Activated CD8-positive, alpha-beta memory T cell treated with anti-CD3 and anti-CD28 coated beads, Interleukin-2, amount 10 ng/mL, durations not matched to agents 7 days and 5 days (primary cell): ENCODE measurements around the gene KCNK5. TPM values are rescaled to one million over a fixed set of nuclear protein-coding genes. Genes with fewer than 3 reads are reported as not detected.
A peak's percentile ranks its signal among the peaks of the same experiment; 100 is the strongest.

Experiments used
- ATAC-seq: fragments of 150-1000 bp; cut with Tn5 transposase; one replicate; pipeline ENCODE4 v1.10.0; 2021; ENCODE audit warnings: moderate library complexity
- CTCF ChIA-PET: fragments of 350-600 bp; sonication (Branson Sonifier 250); formaldehyde crosslinking; loops from one replicate; lab custom pipeline; 2021; ENCODE audit warnings: antibody characterized with exemption; lab: Charles Lee
- DNase-seq: peaks from one replicate; pipeline ENCODE4 v3.0.0-alpha.2; 2020
- H3K27ac Mint-ChIP-seq: one replicate; pipeline ENCODE4 v1.8.0; 2021; ENCODE audit warnings: mild to moderate bottlenecking, mixed read lengths
- H3K27me3 Mint-ChIP-seq: one replicate; pipeline ENCODE4 v1.8.0; 2021; ENCODE audit warnings: mixed read lengths
- H3K36me3 Mint-ChIP-seq: one replicate; pipeline ENCODE4 v1.8.0; 2021; ENCODE audit warnings: mild to moderate bottlenecking, mixed read lengths
- H3K4me1 Mint-ChIP-seq: one replicate; pipeline ENCODE4 v1.8.0; 2021; ENCODE audit warnings: mixed read lengths
- H3K4me3 Mint-ChIP-seq: one replicate; pipeline ENCODE4 v1.8.0; 2021; ENCODE audit warnings: mild to moderate bottlenecking, moderate library complexity, mixed read lengths
- H3K9me3 Mint-ChIP-seq: one replicate; pipeline ENCODE4 v1.8.0; 2022; ENCODE audit warnings: low read depth, mixed read lengths
- total RNA-seq, 2 experiments: library from RNA; stranded (reverse); gene quantifications; one replicate each; pipeline ENCODE4 v1.2.3, GENCODE V29; 2021

KCNK5 gene
- total RNA-seq, 2 experiments from 2014 or later: 19.1 to 30.8 TPM

DNA sequence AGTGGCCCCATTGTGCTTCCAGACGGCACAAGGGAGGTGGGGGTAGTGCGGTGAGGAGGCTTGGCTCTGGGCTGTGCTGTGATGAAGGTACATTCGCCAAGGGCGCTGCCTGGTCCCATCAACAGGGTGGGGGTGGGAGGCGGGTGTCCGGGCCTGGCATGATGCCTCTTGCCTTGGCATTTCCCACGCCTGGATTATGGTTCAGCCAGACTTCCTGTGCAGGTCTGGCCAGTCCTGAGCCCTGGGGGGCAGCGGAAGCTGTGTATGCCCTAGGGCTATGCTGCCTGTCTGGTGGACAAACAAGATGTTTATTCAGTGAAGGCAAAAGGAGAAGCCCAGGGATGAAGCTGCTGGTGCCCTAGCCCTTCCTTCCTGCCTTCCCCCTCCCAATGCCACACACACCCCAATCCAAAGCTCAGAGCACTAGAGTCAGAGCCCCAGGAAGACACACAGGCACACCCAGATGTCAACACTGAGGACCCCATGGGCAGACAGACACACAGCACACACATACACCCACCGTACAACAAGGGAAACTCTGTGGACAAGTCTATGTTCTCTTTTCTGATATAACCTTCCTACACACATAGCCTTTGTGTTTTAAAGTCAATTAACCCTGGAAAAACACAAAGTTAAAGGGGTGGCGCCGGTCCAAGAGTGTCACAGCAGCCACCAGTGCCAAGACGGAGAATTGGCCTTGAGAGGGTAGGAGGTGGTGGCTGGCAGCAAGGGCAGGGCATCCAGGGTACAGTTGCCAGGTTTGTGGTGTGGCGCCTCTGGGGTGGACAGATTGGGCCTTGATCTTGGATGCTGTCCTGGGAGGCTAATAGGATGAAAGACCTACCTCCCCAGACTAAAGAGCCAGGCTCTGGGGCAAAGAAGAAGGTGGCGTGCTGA is 59.6 kb downstream of the KCNK5 start:
- Mint-ChIP-seq H3K4me3 (no peak overlapping the region), H3K27ac (no peak overlapping the region), H3K9me3 (no peaks in the 10 kb centered on the region), H3K4me1 (peaks cover 6% of the 10 kb centered on the region), H3K27me3 (no peaks in the 10 kb centered on the region), H3K36me3 (peaks cover 10% of the 10 kb centered on the region)
- ATAC-seq: no peak
- CTCF ChIA-PET: interaction anchor here (1.2 to 11.8 kb wide), 2 partner anchors 34 to 137 kb away, joined by 3 to 306 read pairs; no protein-coding TSS in a partner anchor
- no peak for DNase-seq

DNA sequence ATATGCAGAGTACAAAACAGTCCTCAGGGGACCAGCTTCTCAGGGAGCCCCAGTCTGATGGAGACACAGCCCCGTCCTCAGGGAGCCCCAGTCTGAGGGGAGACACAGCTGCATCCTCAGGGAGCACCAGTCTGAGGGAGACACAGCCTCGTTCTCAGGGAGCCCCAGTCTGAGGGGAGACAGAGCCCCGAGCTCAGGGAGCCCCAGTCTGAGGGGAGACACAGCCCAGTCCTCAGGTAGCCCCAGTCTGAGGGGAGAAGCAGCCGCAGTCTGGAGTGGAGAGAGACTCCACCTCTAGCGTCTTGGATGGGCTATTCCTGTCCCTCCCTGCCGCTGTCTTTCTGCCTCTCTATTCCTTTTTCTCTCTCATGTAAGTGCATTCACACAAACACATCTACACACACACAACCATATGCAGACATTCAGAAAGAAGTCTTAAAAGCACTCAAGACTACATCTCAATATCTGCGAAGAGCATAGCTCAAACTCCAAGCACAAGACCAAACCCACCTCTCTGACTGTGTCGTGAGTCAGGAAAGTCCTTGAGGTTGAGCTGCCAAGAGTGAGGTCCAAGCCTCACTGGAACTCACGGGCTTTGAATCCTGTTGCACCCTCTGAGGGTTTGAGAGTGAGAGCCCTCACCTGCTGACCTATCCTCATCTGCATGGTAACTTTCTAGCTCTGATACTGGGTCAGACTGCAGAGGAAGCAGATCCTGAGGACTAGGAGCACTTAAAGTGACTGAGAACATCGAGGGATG is 61.2 kb downstream of the KCNK5 start:
- DNase-seq: no peak
- Mint-ChIP-seq H3K4me3 (no peak overlapping the region), H3K4me1 (peaks cover 12% of the 10 kb centered on the region), H3K27me3 (no peaks in the 10 kb centered on the region), H3K27ac (no peak overlapping the region), H3K9me3 (no peaks in the 10 kb centered on the region), H3K36me3 (peaks cover 7% of the 10 kb centered on the region)
- CTCF ChIA-PET: interaction anchor here (0.9 to 11.8 kb wide), 8 partner anchors 9 to 139 kb away, joined by 3 to 306 read pairs (median 4); no protein-coding TSS in a partner anchor
- no peak for ATAC-seq

DNA sequence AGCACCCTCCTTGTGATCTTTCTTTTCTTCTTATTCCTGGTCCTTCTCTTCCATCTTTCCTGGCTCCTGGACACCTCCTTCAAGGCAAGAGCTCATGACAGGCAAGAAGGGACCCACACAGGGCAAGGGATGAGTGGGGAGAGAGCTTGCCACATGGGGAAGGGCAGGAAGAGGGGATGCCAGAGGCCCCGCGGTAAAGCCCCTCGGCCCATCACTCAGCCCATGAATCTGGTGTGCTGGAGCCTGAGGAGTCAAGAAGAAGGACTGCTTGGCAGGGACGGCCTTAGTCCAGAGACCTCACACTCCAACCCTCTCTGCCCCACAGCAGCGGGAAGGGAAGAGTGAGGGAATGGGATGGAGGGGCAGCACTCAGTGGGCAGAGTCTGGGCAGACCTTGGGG is 62.0 kb downstream of the KCNK5 start:
- H3K4me1 Mint-ChIP-seq: peaks cover 12% of the 10 kb centered on the region
- H3K27me3 Mint-ChIP-seq: no peaks in the 10 kb centered on the region
- no peak for ATAC-seq
- no peaks in the 10 kb centered on the region for H3K9me3 Mint-ChIP-seq
- H3K4me3 Mint-ChIP-seq: no peak overlapping the region
- no peak for DNase-seq
- peaks cover 5% of the 10 kb centered on the region for H3K36me3 Mint-ChIP-seq
- CTCF ChIA-PET: interaction anchor here (0.9 to 11.8 kb wide), 13 partner anchors 10 to 290 kb away, joined by 3 to 306 read pairs (median 5); no protein-coding TSS in a partner anchor
- H3K27ac Mint-ChIP-seq: no peak overlapping the region

DNA sequence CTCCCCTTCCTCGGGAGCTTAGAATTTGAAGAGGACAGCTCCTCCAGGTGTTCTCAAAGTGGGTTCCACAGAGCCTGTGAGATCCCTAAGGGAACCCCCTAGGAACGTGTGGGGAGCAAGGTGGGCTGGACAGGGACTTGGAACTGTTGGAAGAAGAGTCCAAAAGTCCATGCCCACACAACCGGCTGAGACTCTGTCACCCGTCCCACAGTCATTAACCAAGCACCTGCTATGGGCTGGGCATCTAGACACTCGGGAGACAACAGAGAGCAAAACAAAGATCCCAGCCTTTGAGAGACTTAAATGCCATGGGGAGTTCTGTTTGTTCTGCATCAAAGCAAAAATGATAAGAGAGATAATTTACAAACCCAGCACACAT is 62.4 kb downstream of the KCNK5 start:
- H3K4me1 Mint-ChIP-seq: peaks cover 12% of the 10 kb centered on the region
- H3K27ac Mint-ChIP-seq: no peak overlapping the region
- H3K9me3 Mint-ChIP-seq: no peaks in the 10 kb centered on the region

DNA sequence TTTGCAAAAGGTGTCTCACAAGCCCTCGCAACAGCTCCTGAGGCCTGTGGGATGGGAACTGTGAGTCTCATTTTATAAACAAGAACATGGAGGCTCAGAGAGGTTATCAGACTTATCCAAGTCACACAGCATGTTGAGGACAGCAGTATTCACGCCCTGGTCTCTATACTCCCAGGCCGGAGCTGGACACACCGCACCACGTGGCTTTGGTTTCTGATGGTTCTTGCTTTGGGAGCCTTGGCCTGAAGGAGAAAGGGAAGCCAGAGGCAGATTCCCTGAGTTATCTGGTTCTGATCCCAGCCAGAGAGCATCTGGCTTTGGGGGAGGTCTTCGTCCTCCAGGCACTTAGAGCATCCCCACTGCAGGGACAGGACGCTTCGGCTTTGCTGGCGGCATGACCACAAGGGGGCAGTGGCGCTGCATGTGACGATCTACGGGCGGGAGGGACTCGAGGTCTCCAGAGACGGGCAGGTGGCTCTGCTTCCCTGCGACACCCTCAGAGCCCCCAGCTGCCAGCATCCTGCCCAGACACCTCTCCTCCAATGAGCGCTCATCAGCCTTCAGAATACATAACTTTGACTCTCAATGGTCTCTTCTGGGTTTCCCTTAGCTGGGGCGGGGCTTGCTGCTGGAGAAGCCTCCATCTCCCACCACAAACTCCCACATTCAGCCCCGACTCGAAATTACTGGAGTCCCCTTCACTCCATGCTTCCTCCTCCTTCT is 62.9 kb downstream of the KCNK5 start:
- Mint-ChIP-seq H3K9me3 (no peaks in the 10 kb centered on the region), H3K27me3 (no peaks in the 10 kb centered on the region), H3K36me3 (peaks cover 3% of the 10 kb centered on the region), H3K4me1 (peaks cover 12% of the 10 kb centered on the region), H3K27ac (no peak overlapping the region), H3K4me3 (no peak overlapping the region)
- DNase-seq (peak; percentile 89), ATAC-seq (peak; percentile 94)
- CTCF ChIA-PET: interaction anchor here (0.7 to 11.8 kb wide), 29 partner anchors 9 to 294 kb away, joined by 3 to 306 read pairs (median 4); partner anchors contain the start of genes KCNK5 and SAYSD1

More for the DNA sequence above, 62.4 kb downstream of the KCNK5 start:
- Mint-ChIP-seq H3K27me3 (no peaks in the 10 kb centered on the region), H3K4me3 (no peak overlapping the region), H3K36me3 (peaks cover 5% of the 10 kb centered on the region)
- no peak for DNase-seq
- CTCF ChIA-PET: interaction anchor here (0.9 to 11.8 kb wide), 24 partner anchors 9 to 294 kb away, joined by 3 to 306 read pairs (median 5); partner anchors contain the start of genes KCNK5 and SAYSD1
- no peak for ATAC-seq

DNA sequence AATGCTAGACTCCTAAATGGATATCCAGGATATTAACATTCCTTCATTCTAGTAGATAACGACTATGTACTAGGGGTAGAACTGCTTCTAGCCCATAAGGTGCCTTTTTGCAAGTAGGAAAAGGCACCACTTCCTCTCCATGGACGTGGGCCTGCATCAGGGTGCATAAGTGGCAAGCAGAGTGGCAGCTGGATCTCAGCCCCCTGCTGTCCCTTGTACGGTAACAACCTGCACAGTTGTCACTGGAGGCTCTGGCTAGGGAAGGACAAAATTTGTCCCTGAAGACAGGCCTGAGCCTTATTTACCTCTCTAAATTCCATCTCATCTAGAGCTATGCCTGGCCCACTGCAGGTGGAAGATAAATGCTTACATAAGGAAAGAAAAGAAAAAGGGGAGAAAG is 71.8 kb downstream of the KCNK5 start:
- Mint-ChIP-seq H3K9me3 (no peaks in the 10 kb centered on the region), H3K36me3 (peaks cover 10% of the 10 kb centered on the region), H3K4me1 (peaks cover 12% of the 10 kb centered on the region), H3K27ac (no peak overlapping the region), H3K4me3 (no peak overlapping the region), H3K27me3 (no peaks in the 10 kb centered on the region)
- CTCF ChIA-PET: interaction anchor here (1.0 to 4.1 kb wide), 4 partner anchors 9 to 284 kb away, joined by 3 to 25 read pairs (median 5); no protein-coding TSS in a partner anchor
- no peak for DNase-seq
- no peak for ATAC-seq

DNA sequence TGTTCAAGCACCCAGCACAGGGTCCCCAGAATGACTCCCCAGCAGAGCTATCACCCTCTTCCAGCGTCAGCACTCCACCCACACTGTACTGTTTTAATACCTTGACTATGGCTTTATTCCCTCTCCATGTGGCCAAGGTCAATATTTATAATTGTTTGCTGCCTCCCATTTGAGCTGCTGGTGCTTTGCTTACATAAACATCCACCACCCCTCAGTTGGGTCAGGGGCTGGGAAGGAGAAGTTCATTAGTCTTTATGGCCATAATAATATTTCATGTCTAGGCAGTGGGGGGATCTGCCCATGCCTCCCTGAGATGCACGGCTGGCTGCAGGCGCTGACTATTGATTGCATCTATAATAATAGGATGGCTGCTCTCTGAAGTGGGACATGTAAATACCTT is 72.5 kb downstream of the KCNK5 start:
- Mint-ChIP-seq H3K27me3 (peaks cover 6% of the 10 kb centered on the region), H3K27ac (no peak overlapping the region), H3K36me3 (peaks cover 10% of the 10 kb centered on the region), H3K9me3 (no peaks in the 10 kb centered on the region), H3K4me3 (no peak overlapping the region), H3K4me1 (peaks cover 18% of the 10 kb centered on the region)
- no peak for DNase-seq
- CTCF ChIA-PET: interaction anchor here (0.9 to 4.1 kb wide), 5 partner anchors 9 to 284 kb away, joined by 3 to 25 read pairs (median 4); no protein-coding TSS in a partner anchor
- no peak for ATAC-seq

DNA sequence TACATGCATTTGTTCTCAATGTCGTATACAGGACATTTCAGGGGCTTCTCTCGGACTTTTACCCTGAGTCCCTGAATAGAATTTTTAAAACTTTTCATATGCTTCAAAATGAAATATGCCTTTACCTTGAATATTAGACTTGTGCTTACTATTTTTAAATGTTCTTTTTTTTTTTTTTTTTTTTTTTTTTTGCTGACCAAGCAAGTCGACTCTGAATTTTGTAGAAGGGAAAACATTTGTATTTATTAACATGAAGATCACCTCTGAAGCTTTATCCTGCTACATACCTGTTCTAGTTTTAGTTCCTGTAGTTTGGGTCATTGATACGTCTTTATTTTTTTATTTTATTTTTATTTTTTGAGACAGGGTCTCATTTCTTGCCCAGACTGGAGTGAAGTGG is 74.6 kb downstream of the KCNK5 start:
- no peak overlapping the region for H3K27ac Mint-ChIP-seq

DNA sequence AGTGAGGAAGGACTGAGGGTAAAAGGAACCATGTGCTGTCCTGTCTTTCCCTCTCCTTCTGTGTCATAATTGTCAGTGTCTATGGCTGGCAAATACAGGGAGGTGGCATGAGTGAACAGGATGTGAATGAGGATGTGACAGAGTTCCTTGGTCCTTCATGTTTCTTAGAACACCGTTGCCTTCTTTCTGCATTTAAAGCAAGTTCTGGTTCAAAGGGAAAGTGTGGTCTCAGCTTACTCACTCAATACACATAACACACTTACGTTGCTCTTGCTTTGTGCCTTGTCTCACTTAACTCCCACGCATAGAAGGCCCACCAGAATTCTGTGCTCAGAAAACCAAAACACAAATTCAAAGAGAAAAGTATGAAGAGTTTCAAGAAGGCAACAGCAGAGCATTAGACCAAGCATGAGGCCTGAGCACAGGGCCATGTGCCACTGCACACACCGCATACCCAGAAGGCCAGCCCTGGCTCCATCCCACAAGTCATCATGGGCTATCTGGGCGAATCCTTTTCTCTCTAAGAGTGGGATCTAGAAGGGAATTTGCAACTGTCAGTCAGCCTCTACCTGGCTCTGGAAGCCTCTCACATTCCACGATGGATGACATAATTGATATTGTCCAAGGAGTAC is 75.4 kb downstream of the KCNK5 start:
- ATAC-seq (peak; percentile 82), DNase-seq (peak; percentile 59)
- CTCF ChIA-PET: interaction anchor here (0.8 kb wide), 1 partner anchor 11 kb away, joined by 3 read pairs; no protein-coding TSS in a partner anchor
- H3K4me3 Mint-ChIP-seq: no peak overlapping the region
- no peaks in the 10 kb centered on the region for H3K9me3 Mint-ChIP-seq
- peaks cover 1% of the 10 kb centered on the region for H3K36me3 Mint-ChIP-seq
- peak overlapping the region; percentile 45 for H3K27ac Mint-ChIP-seq
- peaks cover 26% of the 10 kb centered on the region for H3K27me3 Mint-ChIP-seq
- H3K4me1 Mint-ChIP-seq: peaks cover 21% of the 10 kb centered on the region

More for the DNA sequence above, 74.6 kb downstream of the KCNK5 start:
- H3K9me3 Mint-ChIP-seq: no peaks in the 10 kb centered on the region
- CTCF ChIA-PET: interaction anchor here (1.9 kb wide), 1 partner anchor 12 kb away, joined by 7 read pairs; no protein-coding TSS in a partner anchor
- peaks cover 5% of the 10 kb centered on the region for H3K36me3 Mint-ChIP-seq
- peaks cover 19% of the 10 kb centered on the region for H3K27me3 Mint-ChIP-seq
- DNase-seq: no peak
- ATAC-seq: no peak
- no peak overlapping the region for H3K4me3 Mint-ChIP-seq
- H3K4me1 Mint-ChIP-seq: peaks cover 21% of the 10 kb centered on the region

DNA sequence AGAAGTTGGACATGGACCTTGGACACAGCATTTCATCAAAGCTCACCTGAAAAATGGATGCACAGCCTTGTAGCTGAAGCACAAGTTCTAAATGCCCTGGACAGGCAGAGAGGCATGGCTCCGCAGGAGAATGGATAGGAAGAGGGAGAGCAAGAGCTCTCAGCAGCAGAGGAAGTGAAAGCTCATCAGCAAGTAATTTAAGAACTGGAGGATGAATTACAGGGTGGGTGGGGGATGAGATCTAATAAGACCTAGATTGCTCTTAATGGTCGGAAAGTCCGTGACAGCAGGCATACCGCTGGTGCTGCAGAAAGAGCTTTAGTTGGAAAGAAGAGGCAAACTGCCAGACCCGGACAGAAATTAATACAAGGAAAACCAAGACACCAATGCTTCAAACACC is 77.0 kb downstream of the KCNK5 start:
- Mint-ChIP-seq H3K27me3 (peaks cover 31% of the 10 kb centered on the region), H3K4me3 (no peak overlapping the region), H3K9me3 (no peaks in the 10 kb centered on the region), H3K27ac (no peak overlapping the region), H3K4me1 (peaks cover 28% of the 10 kb centered on the region), H3K36me3 (no peaks in the 10 kb centered on the region)
- ATAC-seq: no peak
- DNase-seq: no peak
- CTCF ChIA-PET: interaction anchor here (1.6 to 2.1 kb wide), 2 partner anchors 151 to 279 kb away, joined by 3 to 12 read pairs; no protein-coding TSS in a partner anchor

DNA sequence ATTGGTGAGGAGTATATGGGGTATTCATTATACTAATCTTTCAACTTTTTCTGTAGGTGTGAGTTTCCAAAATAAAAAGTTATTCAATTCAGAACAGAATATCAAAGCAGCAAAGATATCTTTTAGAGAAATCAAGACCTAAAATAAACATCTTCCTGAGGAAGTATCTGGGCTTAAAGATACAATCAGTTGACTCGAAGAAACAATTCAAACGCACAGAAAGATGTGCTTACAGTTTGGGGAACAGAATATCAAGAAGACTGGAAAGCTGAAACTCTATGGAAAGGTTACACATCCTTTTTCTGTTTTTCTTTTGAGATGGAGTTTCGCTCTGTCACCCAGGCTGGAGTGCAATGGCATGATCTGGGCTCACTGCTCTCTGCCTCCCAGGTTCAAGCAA is 78.1 kb downstream of the KCNK5 start:
- Mint-ChIP-seq H3K36me3 (no peaks in the 10 kb centered on the region), H3K27ac (no peak overlapping the region), H3K9me3 (no peaks in the 10 kb centered on the region), H3K4me3 (no peak overlapping the region), H3K27me3 (peaks cover 31% of the 10 kb centered on the region), H3K4me1 (peaks cover 28% of the 10 kb centered on the region)
- CTCF ChIA-PET: interaction anchor here (2.1 kb wide), 1 partner anchor 152 kb away, joined by 12 read pairs; no protein-coding TSS in a partner anchor
- ATAC-seq (no peak), DNase-seq (no peak)
